Eye (tissue), 1 donor: ENCODE results near the gene STK39.

Source experiments
- DNase-seq: peaks from one replicate; pipeline ENCODE4 v3.0.0-alpha.2; 2015

STK39 gene

GRCh38 chr2:168207851-168208250 is 39.5 kb downstream of the STK39 start:
- DNase-seq: no peak

GRCh38 chr2:168203762-168204693 is 43.4 kb downstream of the STK39 start:
- DNase-seq: no peak

GRCh38 chr2:168201584-168202116 is 45.7 kb downstream of the STK39 start:
- DNase-seq: no peak

- DNase-seq: no peak
Measured at GRCh38 chr2:168200930-168201583, 46.3 kb downstream of the STK39 start.

GRCh38 chr2:168198476-168199207 is 48.8 kb downstream of the STK39 start:
- DNase-seq: no peak

- no peak for DNase-seq
Measured at GRCh38 chr2:168196764-168197180, 50.6 kb downstream of the STK39 start.

GRCh38 chr2:168194784-168195522 is 52.4 kb downstream of the STK39 start:
- DNase-seq: no peak

GRCh38 chr2:168192839-168193616 is 54.4 kb downstream of the STK39 start:
- DNase-seq: no peak

GRCh38 chr2:168191955-168192785 is 55.2 kb downstream of the STK39 start:
- no peak for DNase-seq

- peak; percentile 30 for DNase-seq
Measured at GRCh38 chr2:168190590-168191336, 56.6 kb downstream of the STK39 start.

- DNase-seq: no peak
Measured at GRCh38 chr2:168189835-168190569, 57.4 kb downstream of the STK39 start.

- no peak for DNase-seq
Measured at GRCh38 chr2:168188002-168188401, 59.4 kb downstream of the STK39 start.

- no peak for DNase-seq
Measured at GRCh38 chr2:168186452-168186851, 60.9 kb downstream of the STK39 start.

- no peak for DNase-seq
Measured at GRCh38 chr2:168185583-168186274, 61.7 kb downstream of the STK39 start.

GRCh38 chr2:168184681-168185513 is 62.5 kb downstream of the STK39 start:
- DNase-seq: no peak

GRCh38 chr2:168183308-168183997 is 63.9 kb downstream of the STK39 start:
- no peak for DNase-seq
